ENCODE measurements around the gene TP53.
"Not testable (repeated sequence)": the region's sequence is repeated elsewhere in the genome, so short reads cannot be mapped to it uniquely, and the experiment has no call there.

The TP53 gene

DNA sequence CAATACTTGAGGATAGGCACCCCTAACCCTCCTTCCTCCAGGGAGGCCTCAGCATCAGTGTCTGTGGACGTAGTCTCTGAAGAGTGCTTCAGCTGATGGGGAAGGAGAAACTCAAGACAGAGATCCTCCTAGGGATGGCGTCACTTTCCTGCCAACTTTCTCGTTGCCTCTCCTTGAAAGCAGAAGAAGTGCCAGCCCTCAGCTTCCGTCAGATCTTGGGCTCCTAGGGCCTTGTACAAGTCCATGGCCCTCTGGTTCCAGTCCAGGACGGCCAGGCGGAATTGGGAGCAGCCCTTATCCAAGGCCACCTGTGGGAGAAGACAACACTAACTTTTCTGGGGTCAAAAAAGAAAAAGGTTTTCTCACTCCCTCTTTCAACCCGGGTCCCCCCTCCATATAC is 61.0 kb downstream of the TP53 start:
- ChIA-PET CTCF (interaction anchor here (0.7 to 4.4 kb wide), 9 partner anchors 8 to 431 kb away, joined by 3 to 24 read pairs (median 6); partner anchors contain the start of genes FXR2, TP53 and WRAP53), POLR2A (interaction anchor here (0.6 to 9.6 kb wide), 5 partner anchors 11 to 60 kb away, joined by 5 to 215 read pairs (median 21); partner anchors contain the start of genes FXR2, MPDU1, TP53 and WRAP53)
- H3K36me3 ChIP-seq (ENCODE audit: control insufficient read depth in 2 of 2, insufficient read depth in 1 of 2, low read length in 2 of 2), result peaks cover 0 to 8% of the 10 kb centered on the region in 2 experiments; a peak in 2 of 3 replicates
- no peak overlapping the region for H3K27ac ChIP-seq (ENCODE audit: extremely low read depth, low read depth, low read length)
- H3K4me3 ChIP-seq (ENCODE audit: low read depth, low read length), result no peak overlapping the region
- peaks cover 3% of the 10 kb centered on the region; the same call in 1 of the 2 replicates for H3K4me1 ChIP-seq (ENCODE audit: control insufficient read depth, insufficient read depth, low read length)
- peak; percentile 69 for TF ChIP-seq PRDM1 (tag by site-specific recombination; IDR thresholded peaks at IDR 0.05)
- TF ChIP-seq, protein P1, sequence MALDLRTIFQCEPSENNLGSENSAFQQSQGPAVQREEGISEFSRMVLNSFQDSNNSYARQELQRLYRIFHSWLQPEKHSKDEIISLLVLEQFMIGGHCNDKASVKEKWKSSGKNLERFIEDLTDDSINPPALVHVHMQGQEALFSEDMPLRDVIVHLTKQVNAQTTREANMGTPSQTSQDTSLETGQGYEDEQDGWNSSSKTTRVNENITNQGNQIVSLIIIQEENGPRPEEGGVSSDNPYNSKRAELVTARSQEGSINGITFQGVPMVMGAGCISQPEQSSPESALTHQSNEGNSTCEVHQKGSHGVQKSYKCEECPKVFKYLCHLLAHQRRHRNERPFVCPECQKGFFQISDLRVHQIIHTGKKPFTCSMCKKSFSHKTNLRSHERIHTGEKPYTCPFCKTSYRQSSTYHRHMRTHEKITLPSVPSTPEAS (tag by site-specific recombination; IDR thresholded peaks at IDR 0.05), result no peak
- no peak for TF ChIP-seq KLF1 (tag by site-specific recombination; IDR thresholded peaks at IDR 0.05)
- no peak for TF ChIP-seq EGR2 (tag by site-specific recombination; IDR thresholded peaks at IDR 0.05; ENCODE audit: low read depth)
- TF ChIP-seq ZNF670 (tag by site-specific recombination; IDR thresholded peaks at IDR 0.05; ENCODE audit: low read depth), result no peak
- TF ChIP-seq, protein P2, sequence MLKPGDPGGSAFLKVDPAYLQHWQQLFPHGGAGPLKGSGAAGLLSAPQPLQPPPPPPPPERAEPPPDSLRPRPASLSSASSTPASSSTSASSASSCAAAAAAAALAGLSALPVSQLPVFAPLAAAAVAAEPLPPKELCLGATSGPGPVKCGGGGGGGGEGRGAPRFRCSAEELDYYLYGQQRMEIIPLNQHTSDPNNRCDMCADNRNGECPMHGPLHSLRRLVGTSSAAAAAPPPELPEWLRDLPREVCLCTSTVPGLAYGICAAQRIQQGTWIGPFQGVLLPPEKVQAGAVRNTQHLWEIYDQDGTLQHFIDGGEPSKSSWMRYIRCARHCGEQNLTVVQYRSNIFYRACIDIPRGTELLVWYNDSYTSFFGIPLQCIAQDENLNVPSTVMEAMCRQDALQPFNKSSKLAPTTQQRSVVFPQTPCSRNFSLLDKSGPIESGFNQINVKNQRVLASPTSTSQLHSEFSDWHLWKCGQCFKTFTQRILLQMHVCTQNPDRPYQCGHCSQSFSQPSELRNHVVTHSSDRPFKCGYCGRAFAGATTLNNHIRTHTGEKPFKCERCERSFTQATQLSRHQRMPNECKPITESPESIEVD (tag by site-specific recombination; IDR thresholded peaks at IDR 0.05), result no peak
- TF ChIP-seq KLF8 (tag by site-specific recombination; IDR thresholded peaks at IDR 0.05), result no peak
- no peak for TF ChIP-seq ZNF350 (tag by site-specific recombination; IDR thresholded peaks at IDR 0.05)
- no peak for TF ChIP-seq ZNF596 (tag by site-specific recombination; IDR thresholded peaks at IDR 0.05)
- no peaks in the 10 kb centered on the region for H3K9me3 ChIP-seq (ENCODE audit: control insufficient read depth, insufficient read depth, low read depth, low read length)

DNA sequence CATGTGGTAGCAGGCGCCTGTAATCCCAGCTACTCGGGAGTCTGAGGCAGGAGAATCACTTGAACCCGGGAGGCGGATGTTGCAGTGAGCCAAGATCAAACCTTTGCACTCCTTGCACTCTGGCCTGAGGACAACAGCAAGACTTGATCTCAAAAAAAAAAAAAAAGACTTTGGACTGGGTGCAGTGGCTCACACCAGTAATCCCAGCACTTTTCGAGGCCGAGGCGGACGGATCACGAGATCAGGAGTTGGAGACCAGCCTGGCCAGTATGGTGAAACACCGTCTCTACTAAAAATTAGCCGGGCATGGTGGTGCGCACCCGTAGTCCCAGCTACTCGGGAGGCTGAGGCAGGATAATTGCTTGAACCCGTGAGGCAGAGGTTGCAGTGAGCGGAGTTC is 61.5 kb downstream of the TP53 start:
- not testable (repeated sequence) for H3K9me3 ChIP-seq (ENCODE audit: control insufficient read depth, insufficient read depth, low read depth, low read length); H3K36me3 ChIP-seq (ENCODE audit: control insufficient read depth in 2 of 2, insufficient read depth in 1 of 2, low read length in 2 of 2); H3K4me3 ChIP-seq (ENCODE audit: low read depth, low read length); H3K27ac ChIP-seq (ENCODE audit: extremely low read depth, low read depth, low read length); H3K4me1 ChIP-seq (ENCODE audit: control insufficient read depth, insufficient read depth, low read length)
- ChIA-PET CTCF (interaction anchor here (2.0 to 4.4 kb wide), 3 partner anchors 11 to 62 kb away, joined by 6 to 24 read pairs (median 21); partner anchors contain the start of genes FXR2, TP53 and WRAP53), POLR2A (interaction anchor here (2.4 to 3.6 kb wide), 2 partner anchors 11 to 42 kb away, joined by 21 to 52 read pairs; partner anchors contain the start of genes FXR2 and MPDU1)

DNA sequence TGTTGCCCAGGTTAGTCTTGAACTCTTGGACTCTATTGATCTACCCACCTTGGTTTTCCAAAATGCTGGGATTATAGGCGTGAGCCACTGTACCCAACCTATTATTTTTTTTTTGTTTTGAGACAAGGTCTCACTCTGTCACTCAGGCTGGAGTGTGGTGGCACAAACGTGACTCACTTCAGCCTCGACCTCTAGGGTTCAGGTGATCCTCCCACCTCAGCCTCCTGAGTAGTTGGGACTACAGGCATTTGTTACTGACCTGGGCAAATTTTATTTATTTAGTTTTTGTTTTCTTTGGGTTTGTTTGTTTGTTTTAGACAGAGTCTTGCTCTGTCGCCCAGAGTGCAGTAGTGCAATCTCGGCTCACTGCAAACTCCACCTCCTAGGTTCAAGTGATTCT is 63.6 kb downstream of the TP53 start:
- Histone ChIP-seq H3K4me3 (ENCODE audit: low read depth, low read length) (no peak overlapping the region), H3K36me3 (ENCODE audit: control insufficient read depth in 2 of 2, insufficient read depth in 1 of 2, low read length in 2 of 2) (peaks cover 0 to 8% of the 10 kb centered on the region in 2 experiments; a peak in 2 of 3 replicates), H3K9me3 (ENCODE audit: control insufficient read depth, insufficient read depth, low read depth, low read length) (no peaks in the 10 kb centered on the region), H3K27ac (ENCODE audit: extremely low read depth, low read depth, low read length) (no peak overlapping the region), H3K4me1 (ENCODE audit: control insufficient read depth, insufficient read depth, low read length) (peaks cover 3% of the 10 kb centered on the region; the same call in 1 of the 2 replicates)
- POLR2A ChIA-PET, result interaction anchor here (0.6 to 1.0 kb wide), 2 partner anchors 9 to 27 kb away, joined by 3 to 5 read pairs; partner anchors contain the start of gene FXR2
- CTCF ChIA-PET, result interaction anchor here (1.5 kb wide), 1 partner anchor 9 kb away, joined by 4 read pairs; no protein-coding TSS in a partner anchor
- TF ChIP-seq ZNF248 (tag by site-specific recombination; IDR thresholded peaks at IDR 0.05) (no peak), ZNF175 (tag by site-specific recombination; IDR thresholded peaks at IDR 0.05) (no peak), KLF1 (tag by site-specific recombination; IDR thresholded peaks at IDR 0.05) (no peak), ZNF48 (tag by site-specific recombination; IDR thresholded peaks at IDR 0.05) (no peak), HOXA7 (CRISPR knock-in tag; IDR thresholded peaks at IDR 0.05; ENCODE audit: borderline replicate concordance) (no peak), GLI4 (tag by site-specific recombination; IDR thresholded peaks at IDR 0.05) (no peak), GLIS2 (tag by site-specific recombination; IDR thresholded peaks at IDR 0.05) (no peak), ZNF416 (tag by site-specific recombination; IDR thresholded peaks at IDR 0.05) (no peak), ZNF423 (tag by site-specific recombination; IDR thresholded peaks at IDR 0.05) (no peak), ZNF664 (tag by site-specific recombination; IDR thresholded peaks at IDR 0.05) (no peak), ZNF366 (tag by site-specific recombination; conservative IDR thresholded peaks at IDR 0.05) (no peak), ZNF221 (tag by site-specific recombination; IDR thresholded peaks at IDR 0.05; ENCODE audit: borderline replicate concordance) (no peak), ZNF133 (tag by site-specific recombination; IDR thresholded peaks at IDR 0.05) (no peak), ZNF701 (tag by site-specific recombination; IDR thresholded peaks at IDR 0.05) (no peak), ZNF292 (tag by site-specific recombination; IDR thresholded peaks at IDR 0.05; ENCODE audit: borderline replicate concordance, low read depth) (no peak)
- TF ChIP-seq, protein P3, sequence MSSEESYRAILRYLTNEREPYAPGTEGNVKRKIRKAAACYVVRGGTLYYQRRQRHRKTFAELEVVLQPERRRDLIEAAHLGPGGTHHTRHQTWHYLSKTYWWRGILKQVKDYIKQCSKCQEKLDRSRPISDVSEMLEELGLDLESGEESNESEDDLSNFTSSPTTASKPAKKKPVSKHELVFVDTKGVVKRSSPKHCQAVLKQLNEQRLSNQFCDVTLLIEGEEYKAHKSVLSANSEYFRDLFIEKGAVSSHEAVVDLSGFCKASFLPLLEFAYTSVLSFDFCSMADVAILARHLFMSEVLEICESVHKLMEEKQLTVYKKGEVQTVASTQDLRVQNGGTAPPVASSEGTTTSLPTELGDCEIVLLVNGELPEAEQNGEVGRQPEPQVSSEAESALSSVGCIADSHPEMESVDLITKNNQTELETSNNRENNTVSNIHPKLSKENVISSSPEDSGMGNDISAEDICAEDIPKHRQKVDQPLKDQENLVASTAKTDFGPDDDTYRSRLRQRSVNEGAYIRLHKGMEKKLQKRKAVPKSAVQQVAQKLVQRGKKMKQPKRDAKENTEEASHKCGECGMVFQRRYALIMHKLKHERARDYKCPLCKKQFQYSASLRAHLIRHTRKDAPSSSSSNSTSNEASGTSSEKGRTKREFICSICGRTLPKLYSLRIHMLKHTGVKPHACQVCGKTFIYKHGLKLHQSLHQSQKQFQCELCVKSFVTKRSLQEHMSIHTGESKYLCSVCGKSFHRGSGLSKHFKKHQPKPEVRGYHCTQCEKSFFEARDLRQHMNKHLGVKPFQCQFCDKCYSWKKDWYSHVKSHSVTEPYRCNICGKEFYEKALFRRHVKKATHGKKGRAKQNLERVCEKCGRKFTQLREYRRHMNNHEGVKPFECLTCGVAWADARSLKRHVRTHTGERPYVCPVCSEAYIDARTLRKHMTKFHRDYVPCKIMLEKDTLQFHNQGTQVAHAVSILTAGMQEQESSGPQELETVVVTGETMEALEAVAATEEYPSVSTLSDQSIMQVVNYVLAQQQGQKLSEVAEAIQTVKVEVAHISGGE (tag by site-specific recombination; conservative IDR thresholded peaks at IDR 0.05; ENCODE audit: low read depth), result no peak
- TF ChIP-seq, protein P4, sequence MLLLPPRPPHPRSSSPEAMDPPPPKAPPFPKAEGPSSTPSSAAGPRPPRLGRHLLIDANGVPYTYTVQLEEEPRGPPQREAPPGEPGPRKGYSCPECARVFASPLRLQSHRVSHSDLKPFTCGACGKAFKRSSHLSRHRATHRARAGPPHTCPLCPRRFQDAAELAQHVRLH (tag by site-specific recombination; IDR thresholded peaks at IDR 0.05), result no peak
